HepG2 (cell line): ENCODE results near the gene CDSN. TPM values are rescaled to one million over a fixed set of nuclear protein-coding genes. Genes with fewer than 3 reads are reported as not detected.
"Not testable (repeated sequence)": the region's sequence is repeated elsewhere in the genome, so short reads cannot be mapped to it uniquely, and the experiment has no call there.

Experiments
- ATAC-seq: fragments of 200-7000 bp; cut with Tn5 transposase; 3 replicates; pipeline ENCODE4 v1.9.1; 2020; ENCODE audit warnings: mild to moderate bottlenecking, moderate library complexity
- BruUV-seq: library from RNA; stranded (reverse); fragments of 400-500 nt; replicated peaks from 2 replicates; lab custom pipeline; 2021; lab: Mats Ljungman, UMichigan
- CTCF ChIA-PET: fragments of 300-600 bp; formaldehyde crosslinking; extraction: SDS; loops from one replicate; lab custom pipeline; 2021; ENCODE audit warnings: low total read pairs, inconsistent platforms, low intra/inter-chr PET ratio; lab: Yijun Ruan, JAX
- POLR2A ChIA-PET: fragments of 350-600 bp; sonication (Branson Sonifier 250); formaldehyde crosslinking; loops from one replicate; lab custom pipeline; 2020; ENCODE audit warnings: antibody characterized with exemption, inconsistent platforms; lab: Yijun Ruan, JAX
- DNase-seq: peaks from one replicate; pipeline ENCODE4 v3.0.0-alpha.2; 2015; ENCODE audit warnings: low spot score
- FAIRE-seq: peaks from 3 replicates; lab custom pipeline; 2011; peaks lifted over from hg19 to GRCh38; lab: Jason Lieb, UNC
- H2AFZ ChIP-seq: one replicate; pipeline ENCODE4 v1.6.1; 2011; ENCODE audit warnings: low read length, inconsistent platforms
- H3K27ac ChIP-seq: fragments of 300-600 bp; 3 replicates; pipeline ENCODE4 v1.8.0; 2011; ENCODE audit warnings: mixed run types, mild to moderate bottlenecking, mixed read lengths, low read length, inconsistent platforms; ENCODE audit not compliant: insufficient read depth; ENCODE audit errors: extremely low read length
- H3K27me3 ChIP-seq, 2 experiments: fragments of 200-600 bp in 1 of 2; 2 replicates in 1 of 2; 3 replicates in 1 of 2; pipeline versions ENCODE4 v1.6.0 to v1.8.0; 2011; ENCODE audit warnings: low read length in 2 of 2, mild to moderate bottlenecking in 2 of 2, moderate library complexity in 2 of 2, inconsistent platforms in 1 of 2; ENCODE audit not compliant: insufficient read depth in 2 of 2, control insufficient read depth in 1 of 2
- H3K36me3 ChIP-seq, 2 experiments: fragments of 200-600 bp in 1 of 2; replicated peaks in 1 of 2; 2 replicates in 1 of 2; 3 replicates in 1 of 2; pipeline versions ENCODE4 v1.5.1 to v1.8.0; 2011; ENCODE audit warnings: low read length in 2 of 2, inconsistent platforms in 1 of 2; ENCODE audit not compliant: insufficient read depth in 2 of 2, control insufficient read depth in 1 of 2
- H3K4me1 ChIP-seq: 2 replicates; pipeline ENCODE4 v1.5.1; 2012; ENCODE audit warnings: low read length, inconsistent platforms; ENCODE audit not compliant: insufficient read depth
- H3K4me2 ChIP-seq: 2 replicates; pipeline ENCODE4 v1.6.0; 2011; ENCODE audit warnings: low read depth, low read length, inconsistent platforms
- H3K4me3 ChIP-seq, 3 experiments: fragments of 200-600 bp in 1 of 3; sonication (generic), shearing (Covaris generic) in 1 of 3; replicated peaks in 1 of 3; 2 replicates each; pipeline ENCODE4 v1.5.1; 2011 to 2016; ENCODE audit warnings: low read length in 3 of 3, inconsistent platforms in 2 of 3, low read depth in 2 of 3, mild to moderate bottlenecking in 2 of 3, control low read depth in 1 of 3, mixed read lengths in 1 of 3; ENCODE audit not compliant: insufficient read depth in 1 of 3
- H3K79me2 ChIP-seq: one replicate; pipeline ENCODE4 v1.6.1; 2011; ENCODE audit warnings: low read length, inconsistent platforms; ENCODE audit not compliant: insufficient read depth
- H3K9ac ChIP-seq: 2 replicates; pipeline ENCODE4 v1.6.0; 2011; ENCODE audit warnings: mild to moderate bottlenecking, low read depth, low read length, inconsistent platforms; ENCODE audit not compliant: insufficient read depth
- H3K9me3 ChIP-seq: 2 replicates; pipeline ENCODE4 v1.5.1; 2012; ENCODE audit warnings: mild to moderate bottlenecking, low read length
- H4K20me1 ChIP-seq: 2 replicates; pipeline ENCODE4 v1.6.0; 2011; ENCODE audit warnings: inconsistent platforms, mild to moderate bottlenecking, low read length, moderate library complexity; ENCODE audit not compliant: insufficient read depth
- CEBPB ChIP-seq: IDR thresholded peaks from 2 replicates; pipeline ENCODE4 v1.6.1; 2011; ENCODE audit warnings: low read depth, low read length, improper control_type of control experiment, borderline replicate concordance
- ESRRA ChIP-seq: sonication (generic); formaldehyde crosslinking; IDR thresholded peaks from 2 replicates; pipeline ENCODE4 v1.5.1; 2020; ENCODE audit warnings: mild to moderate bottlenecking, low read depth, missing genetic modification reagents
- ZNF446 ChIP-seq: sonication (generic); formaldehyde crosslinking; IDR thresholded peaks from 2 replicates; pipeline ENCODE4 v1.5.0; 2020; ENCODE audit warnings: mild to moderate bottlenecking, missing genetic modification reagents
- WGBS: methylation state at CpG from one replicate; pipeline ENCODE4 v1.1.6; 2017; ENCODE audit warnings: low lambda C conversion rate; 5-methylcytosine and 5-hydroxymethylcytosine counted together
- in situ Hi-C: cut with HindIII; loops from 2 replicates; pipeline ENCODE4 v1.10.0; 2017; ENCODE audit warnings: low pct_unique_long_range_greater_than_20kb; ENCODE audit not compliant: extremely low pct_ligation_motif_present
- intact Hi-C: fragments of 100-400 bp; cut with micrococcal nuclease; formaldehyde crosslinking; loops from one replicate; pipeline ENCODE4 v1.10.0; 2022; ENCODE audit not compliant: unreplicated experiment
- polyA plus RNA-seq, 8 experiments: library from polyadenylated mRNA; depleted of rRNA in 3 of 8; stranded (reverse) in 7 of 8; unstranded in 1 of 8; fragments of >200 nt; fragmentation: Illumina TruSeq in 4 of 8; extraction: Trizol in 4 of 8; gene quantifications; 2 replicates each; pipeline versions ENCODE4 v1.2.1 to v1.2.3, GENCODE V29; 2011 to 2016; ENCODE audit warnings: low read depth in 4 of 8, missing spikeins in 1 of 8, mixed read lengths in 1 of 8; ENCODE audit not compliant: insufficient read depth in 1 of 8
- total RNA-seq, 5 experiments: library from RNA; depleted of rRNA; stranded (reverse); fragments of >200 nt; fragmentation: Illumina TruSeq; extraction: Trizol; gene quantifications; 2 replicates each; pipeline ENCODE4 v1.2.3, GENCODE V29; 2016; ENCODE audit warnings: low read depth in 1 of 5

CDSN gene
- total and polyA plus RNA-seq, 2 of the 13 experiments (the other 11 are each of a cell fraction or from before 2014, with no cell fraction given): not detected

DNA sequence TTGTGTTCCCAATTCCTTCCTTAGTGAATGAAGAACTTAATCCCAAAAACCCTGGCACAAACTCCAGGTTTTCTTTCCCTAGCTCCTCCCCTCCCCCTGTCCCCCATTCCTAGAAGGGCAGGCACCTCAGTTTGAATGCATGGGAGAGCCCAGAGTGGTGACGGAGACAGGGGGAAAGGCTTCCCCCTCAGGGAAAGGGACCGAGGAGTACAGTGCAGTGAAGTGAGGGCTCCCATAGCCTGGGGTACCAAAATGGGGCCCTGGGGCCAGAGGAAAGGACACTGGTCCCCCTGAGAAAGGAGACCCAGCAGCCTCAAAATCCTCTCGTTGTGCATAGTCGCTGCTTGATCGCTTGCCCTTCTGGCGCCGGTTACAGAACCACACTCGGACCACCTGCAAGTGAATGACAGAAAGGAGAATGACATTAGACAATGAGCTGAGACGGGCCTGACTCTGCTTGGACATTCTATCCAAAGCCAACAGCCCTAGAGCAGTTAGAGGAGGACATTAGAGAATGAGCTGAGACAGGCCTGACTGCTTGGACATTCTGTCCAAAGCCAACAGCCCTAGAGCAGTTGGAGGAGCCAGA lies 44.3 kb upstream of the CDSN start:
- CTCF ChIA-PET, BruUV-seq, ATAC-seq: not testable (repeated sequence)

DNA sequence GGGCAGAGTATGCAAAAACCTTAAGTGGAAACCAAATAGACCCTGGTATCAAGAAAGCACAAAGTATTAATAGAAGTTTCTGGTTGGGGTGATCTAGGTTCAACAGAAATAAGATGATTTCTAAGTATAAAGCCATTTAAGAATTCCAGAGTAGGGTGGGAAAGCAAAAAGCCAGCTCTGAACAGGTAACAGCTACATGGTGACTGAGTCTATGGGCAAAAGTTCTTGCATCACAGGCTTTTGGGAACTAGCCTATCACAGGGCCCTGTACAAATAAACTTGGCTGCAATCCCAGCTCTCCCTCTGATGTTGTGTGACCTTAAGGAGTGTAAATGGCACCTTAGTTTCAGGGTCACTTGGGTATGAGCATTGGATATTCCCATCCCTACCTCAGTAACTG lies 43.7 kb upstream of the CDSN start:
- Histone ChIP-seq H3K4me2 (no peak overlapping the region), H3K79me2 (no peaks in the 10 kb centered on the region), H3K4me3 (no peak overlapping the region), H4K20me1 (no peaks in the 10 kb centered on the region), H3K9me3 (no peaks in the 10 kb centered on the region), H2AFZ (no peak overlapping the region), H3K27me3 (no peaks in the 10 kb centered on the region), H3K27ac (no peak overlapping the region), H3K36me3 (peaks cover 6 to 8% of the 10 kb centered on the region in 2 experiments; a peak in 2 of 5 replicates), H3K4me1 (peaks cover 18% of the 10 kb centered on the region), H3K9ac (no peak overlapping the region)
- TF ChIP-seq ESRRA (CRISPR knock-in tag) (no peak), CEBPB (peak; percentile 1; the same call in 1 of the 2 replicates), ZNF446 (CRISPR knock-in tag) (no peak)
- ChIA-PET POLR2A (no interaction called here), CTCF (no interaction called here)
- in situ Hi-C loops (no loop called here), intact Hi-C loops (no loop called here)
- ATAC-seq: no peak
- BruUV-seq: no TSS peak
- FAIRE-seq: no peak
- no peak for DNase-seq

More for the DNA sequence above, 44.3 kb upstream of the CDSN start:
- H2AFZ ChIP-seq, H3K9me3 ChIP-seq, H3K36me3 ChIP-seq, H3K27me3 ChIP-seq, H3K4me3 ChIP-seq, H3K27ac ChIP-seq, POLR2A ChIA-PET, H4K20me1 ChIP-seq, DNase-seq, H3K9ac ChIP-seq, H3K79me2 ChIP-seq, intact Hi-C loops, in situ Hi-C loops, FAIRE-seq, H3K4me2 ChIP-seq: not testable (repeated sequence)
- 95% methylated on average over 9 of the region's 9 CpGs for WGBS
- H3K4me1 ChIP-seq: peaks cover 11% of the 10 kb centered on the region
